Nucleus accumbens (tissue), 56 donors: ENCODE data around the gene G0S2.

Experiments
- DNase-seq, 56 donors: peaks; one replicate each; lab custom pipeline; 2025; lab: John Stamatoyannopoulos, UW

G0S2 gene

DNA sequence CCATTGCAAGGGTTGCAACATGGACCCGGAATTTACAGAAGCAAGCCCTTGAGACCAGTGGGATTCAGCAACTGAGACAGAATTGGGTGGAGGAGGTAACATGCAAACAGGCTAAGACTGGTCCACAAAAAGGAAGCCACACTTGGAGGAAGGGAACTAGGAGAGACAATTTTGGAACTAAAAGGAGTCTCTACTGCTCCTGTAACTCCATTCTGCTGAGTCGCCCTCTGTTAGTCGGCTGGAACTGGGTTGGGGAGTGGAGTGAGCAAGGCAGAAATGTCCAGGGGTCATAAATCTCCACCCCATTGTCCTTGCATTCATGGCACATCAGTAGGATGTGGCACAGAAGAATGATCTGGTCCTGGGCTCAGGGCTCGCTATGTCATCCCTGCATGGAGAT is 28.1 kb upstream of the G0S2 start:
- DNase-seq: no peak

- DNase-seq: no peak
These were observed 26.9 kb upstream of the G0S2 start for GRCh38 chr1:209648346-209648745.

- peak in 1 of 56 donors; percentile 42 for DNase-seq
These were observed 26.1 kb upstream of the G0S2 start for GRCh38 chr1:209648931-209649776.

DNA sequence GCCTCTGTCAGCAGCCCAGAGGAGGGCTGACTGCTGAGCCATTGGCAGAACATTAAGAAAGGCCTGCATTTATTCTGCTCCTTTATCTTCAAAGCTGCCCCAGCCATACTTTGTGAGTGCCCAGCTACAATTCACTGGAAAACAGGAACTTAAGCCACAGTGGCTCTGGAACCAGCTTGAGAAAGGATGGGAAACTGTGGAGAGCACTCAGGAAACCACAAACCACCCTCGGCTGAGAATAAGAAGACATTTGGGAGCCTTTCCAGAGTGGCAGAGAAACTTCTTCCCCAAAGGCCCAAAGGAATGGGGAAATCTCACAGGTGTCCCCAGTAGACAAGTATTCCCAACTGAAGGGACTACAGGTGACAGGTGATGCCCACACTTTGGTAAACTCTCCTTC is 24.8 kb upstream of the G0S2 start:
- peak in 1 of 56 donors; percentile 6 for DNase-seq

- peak in 1 of 56 donors; percentile 22 for DNase-seq
These were observed 24.0 kb upstream of the G0S2 start for GRCh38 chr1:209651138-209651587.

- DNase-seq: no peak
These were observed 23.0 kb upstream of the G0S2 start, which contains the start of gene LAMB3 for GRCh38 chr1:209652121-209652735. Gene LAMB3, minus strand, starts transcription at chr1:209652425. Its CDS starts 1,481 bp downstream, at chr1:209650944.

- peak in 52 of 56 donors; percentile 28 to 94 (median 76) for DNase-seq
These were observed 22.3 kb upstream of the G0S2 start for GRCh38 chr1:209652873-209653401.

DNA sequence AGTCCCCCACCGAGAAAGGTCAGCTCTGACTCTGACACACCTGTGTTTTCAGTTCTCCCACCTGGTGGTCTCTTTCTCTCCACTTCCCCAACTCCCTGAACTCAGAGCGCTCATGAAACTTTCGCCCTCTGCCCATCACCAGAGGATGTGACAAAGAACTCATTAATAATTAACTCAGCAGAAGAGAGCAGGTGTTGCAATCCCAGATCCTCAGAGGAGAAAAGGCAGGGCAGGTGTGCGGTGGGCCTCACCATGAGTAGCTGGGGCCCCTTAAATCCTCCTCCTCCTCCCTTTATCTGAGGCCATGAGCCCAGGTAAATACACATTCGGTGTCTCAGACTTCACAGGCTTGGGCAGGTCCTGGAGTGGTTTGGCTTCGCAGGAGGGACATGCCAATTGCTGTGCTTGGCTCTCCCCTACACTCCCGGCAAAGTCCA is 21.3 kb upstream of the G0S2 start:
- no peak for DNase-seq

- no peak for DNase-seq
These were observed 19.6 kb upstream of the G0S2 start for GRCh38 chr1:209655411-209656231.

GRCh38 chr1:209657140-209657879 is 17.9 kb upstream of the G0S2 start:
- DNase-seq: no peak

DNA sequence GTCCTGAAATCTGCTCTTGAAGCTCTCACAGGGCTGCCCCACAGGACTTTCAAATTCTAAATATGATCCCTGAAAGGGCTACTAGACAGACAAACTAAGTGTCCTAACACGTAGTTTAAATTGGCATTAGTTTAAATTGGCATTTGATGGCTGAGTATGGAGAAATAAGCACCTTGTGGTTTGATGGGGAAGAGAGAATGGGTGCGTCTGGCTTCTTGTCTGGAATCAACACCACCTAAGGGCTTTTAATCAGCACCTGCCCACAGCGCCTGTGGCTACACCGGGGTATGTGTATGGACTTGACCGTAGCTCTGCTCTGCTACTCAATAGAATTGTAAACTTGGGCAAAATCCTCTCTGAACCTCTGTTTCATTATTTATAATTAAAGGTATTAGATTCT is 17.3 kb upstream of the G0S2 start:
- no peak for DNase-seq

GRCh38 chr1:209659909-209660308 is 15.3 kb upstream of the G0S2 start:
- no peak for DNase-seq

- DNase-seq: no peak
These were observed 14.1 kb upstream of the G0S2 start for GRCh38 chr1:209661071-209661470.

DNA sequence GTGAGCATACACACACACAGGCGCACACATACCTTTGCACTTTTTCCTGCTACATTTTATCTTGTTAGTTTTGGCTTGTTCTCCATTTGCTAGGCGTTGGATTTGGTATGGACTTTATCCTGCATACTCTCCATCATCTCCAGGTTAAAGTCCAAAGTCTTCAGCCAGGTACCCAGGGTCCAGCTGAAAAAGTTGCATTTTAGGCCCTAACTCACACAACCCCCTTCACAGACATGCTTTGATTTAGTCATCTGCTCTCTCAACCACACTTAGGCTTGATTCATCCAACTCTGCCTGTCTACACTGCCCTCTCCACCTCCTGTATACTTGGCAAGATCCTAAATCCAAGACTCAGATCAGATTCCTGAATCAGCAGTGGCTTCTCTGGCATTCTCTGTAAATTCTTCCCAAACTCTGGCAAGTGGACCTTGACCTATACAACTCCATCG is 12.3 kb upstream of the G0S2 start:
- no peak for DNase-seq

DNA sequence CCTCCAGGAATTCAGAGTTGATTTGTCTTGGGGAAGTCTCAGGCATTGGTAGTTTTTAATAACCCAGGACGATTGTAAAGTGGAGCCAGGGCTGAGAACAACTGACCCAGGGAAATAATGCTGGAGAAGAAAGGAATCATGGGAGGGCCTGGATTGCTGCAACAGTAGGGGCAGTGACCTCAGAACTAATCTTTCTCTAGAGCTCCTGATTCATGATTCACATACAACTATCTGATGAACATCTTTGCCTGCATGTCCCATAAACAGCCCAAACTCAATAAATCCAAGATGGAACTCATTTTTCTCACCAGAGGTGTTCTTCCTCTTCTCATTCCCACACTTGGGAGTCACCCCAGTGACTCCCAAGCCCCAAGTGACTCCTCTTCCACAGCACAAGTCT is 8.1 kb upstream of the G0S2 start:
- no peak for DNase-seq

DNA sequence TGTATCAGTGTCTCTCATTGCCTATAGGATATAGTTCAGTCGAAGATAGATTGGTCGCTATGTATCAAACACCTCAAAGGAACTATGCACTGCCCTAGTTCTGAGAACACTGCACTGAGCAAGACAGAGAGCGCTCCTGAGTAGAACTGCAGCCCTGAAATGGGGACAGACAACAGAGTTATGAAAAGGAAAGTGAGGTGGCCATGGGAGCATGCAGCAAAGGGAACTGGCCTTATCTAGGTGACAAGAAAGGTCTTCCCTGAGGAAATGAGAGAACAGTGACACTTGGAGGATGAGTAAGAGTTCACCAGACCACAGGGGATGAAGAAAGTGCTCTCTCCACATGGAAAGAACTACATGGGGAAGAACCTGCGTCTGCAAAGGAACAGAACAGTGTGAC is 7.5 kb upstream of the G0S2 start:
- DNase-seq: no peak

DNA sequence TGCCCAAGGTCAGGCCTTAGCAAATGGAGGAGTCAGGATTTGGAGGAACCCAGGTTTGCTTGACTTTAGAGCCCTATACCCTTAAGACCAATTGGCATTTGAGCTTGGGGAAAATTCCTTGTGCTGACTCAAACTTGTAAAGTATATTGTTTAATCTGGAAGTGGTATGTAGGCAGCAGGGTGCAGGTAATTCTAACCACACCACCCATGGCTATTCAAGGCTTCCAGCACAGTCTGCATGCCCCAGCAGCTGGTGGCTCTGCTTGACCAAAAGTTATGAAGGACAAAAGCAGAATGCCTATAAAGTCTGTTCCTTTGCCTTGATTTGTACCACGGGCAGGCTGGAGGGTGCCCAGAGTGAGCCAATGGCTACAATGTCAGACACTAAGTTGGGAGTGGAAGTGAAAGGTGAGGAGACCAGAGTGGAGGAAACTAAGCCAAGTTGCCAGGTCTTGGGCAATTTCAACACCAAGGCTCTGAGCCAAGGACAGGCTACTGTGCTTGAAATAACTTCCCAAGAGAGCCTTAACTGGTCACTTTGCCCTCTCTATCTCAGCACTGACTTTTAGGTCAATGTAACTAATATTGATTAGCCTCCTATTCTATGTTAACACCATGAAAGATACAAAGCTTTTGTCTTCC is 4.7 kb upstream of the G0S2 start:
- DNase-seq: no peak

- DNase-seq: no peak
These were observed 2.2 kb upstream of the G0S2 start for GRCh38 chr1:209672705-209673630.
